ENCODE measurements around the gene ZAP70.

- TF ChIP-seq PKNOX1 (IDR thresholded peaks at IDR 0.05) (no peak), BHLHE40 (IDR thresholded peaks at IDR 0.05; ENCODE audit: borderline replicate concordance) (no peak)
These were observed 43.9 kb upstream of the ZAP70 start, which contains the start of gene C2orf92 for GRCh38 chr2:97669448-97669847.

All from HEK293T (cell line).